ENCODE data around the gene CMYA5.

CMYA5 gene

DNA sequence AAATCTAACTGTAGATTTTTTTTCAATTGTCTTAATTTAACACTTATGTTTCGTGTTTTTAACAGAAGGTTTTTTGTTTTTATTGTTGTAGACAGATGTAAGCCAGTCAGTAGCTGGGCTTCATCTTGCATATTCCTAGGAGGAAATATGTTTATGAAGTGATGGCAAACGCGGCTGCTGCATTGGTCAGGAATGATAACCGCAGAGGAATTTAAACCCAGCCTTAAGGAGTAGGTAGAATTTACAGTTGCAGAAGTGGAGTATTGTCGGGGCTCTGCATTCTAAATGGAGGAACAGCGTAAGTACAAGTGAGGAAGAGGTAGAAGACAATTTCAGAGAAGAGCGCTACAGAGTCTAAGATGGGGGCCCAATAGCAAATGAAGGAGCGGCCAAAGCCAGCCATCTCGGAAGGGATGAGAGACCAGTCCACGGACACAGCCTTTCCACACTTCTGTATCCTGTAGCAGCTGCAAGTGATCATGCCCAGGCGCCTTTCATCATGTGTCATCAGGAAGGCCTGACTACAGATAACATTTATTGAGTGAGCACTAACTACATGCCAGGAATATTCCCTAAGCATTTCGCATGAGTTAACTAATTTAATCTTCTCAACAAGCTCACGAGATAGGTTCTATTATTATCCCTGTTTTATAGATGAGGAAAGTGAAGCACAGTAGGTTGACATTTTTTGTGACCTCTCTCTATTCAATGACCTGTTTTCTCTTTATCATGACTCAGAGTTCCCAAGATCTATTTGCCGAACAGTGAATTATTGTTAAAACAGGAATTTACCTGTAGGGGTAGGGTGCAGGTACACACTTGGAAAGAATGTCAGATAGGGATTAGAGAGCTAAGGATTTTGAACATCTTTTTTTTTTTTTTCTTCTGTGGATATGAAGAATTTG, 38.1 kb downstream of the CMYA5 start:
- TF ChIP-seq ZNF274 (IDR thresholded peaks at IDR 0.05; ENCODE audit: low read depth, low read length), result no peak
- H3K4me3 ChIP-seq (ENCODE audit: low read length), result no peak overlapping the region

DNA sequence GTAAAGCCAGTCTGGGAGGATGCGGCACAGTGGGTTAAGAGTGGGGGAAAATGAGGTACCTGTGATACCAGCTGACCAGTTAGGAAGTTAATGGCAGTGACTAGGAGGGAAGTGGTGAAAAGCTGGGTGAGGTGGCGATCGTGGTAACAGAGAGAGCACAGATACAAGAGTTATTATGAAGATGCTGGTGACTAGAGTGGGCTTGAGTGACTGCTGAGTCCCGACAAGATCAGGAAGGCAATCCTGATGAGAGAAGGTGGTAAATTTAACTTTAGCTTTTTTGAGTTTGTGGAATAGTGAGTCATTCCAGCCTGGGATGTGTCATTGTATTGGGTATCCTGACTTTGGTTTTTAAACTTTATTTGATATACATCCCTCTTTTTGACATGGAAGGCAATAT, 38.8 kb downstream of the CMYA5 start:
- H3K4me3 ChIP-seq (ENCODE audit: low read length), result no peak overlapping the region
- no peak for TF ChIP-seq ZNF274 (IDR thresholded peaks at IDR 0.05; ENCODE audit: low read depth, low read length)

DNA sequence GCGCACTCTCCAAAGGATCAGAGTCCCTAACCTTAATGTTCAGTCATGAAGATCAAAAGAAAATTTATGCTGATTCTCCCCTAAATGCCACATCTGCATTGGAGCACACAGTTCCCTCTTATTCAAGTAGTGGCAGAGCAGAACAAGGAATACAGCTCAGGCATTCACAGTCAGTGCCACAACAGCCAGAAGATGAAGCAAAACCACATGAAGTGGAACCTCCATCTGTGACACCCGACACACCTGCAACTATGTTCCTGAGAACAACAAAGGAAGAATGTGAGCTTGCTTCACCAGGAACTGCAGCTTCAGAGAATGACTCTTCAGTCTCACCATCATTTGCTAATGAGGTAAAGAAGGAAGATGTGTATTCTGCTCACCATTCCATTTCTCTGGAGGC, 40.0 kb downstream of the CMYA5 start:
- H3K4me3 ChIP-seq (ENCODE audit: low read length), result no peak overlapping the region
- no peak for TF ChIP-seq ZNF274 (IDR thresholded peaks at IDR 0.05; ENCODE audit: low read depth, low read length)

DNA sequence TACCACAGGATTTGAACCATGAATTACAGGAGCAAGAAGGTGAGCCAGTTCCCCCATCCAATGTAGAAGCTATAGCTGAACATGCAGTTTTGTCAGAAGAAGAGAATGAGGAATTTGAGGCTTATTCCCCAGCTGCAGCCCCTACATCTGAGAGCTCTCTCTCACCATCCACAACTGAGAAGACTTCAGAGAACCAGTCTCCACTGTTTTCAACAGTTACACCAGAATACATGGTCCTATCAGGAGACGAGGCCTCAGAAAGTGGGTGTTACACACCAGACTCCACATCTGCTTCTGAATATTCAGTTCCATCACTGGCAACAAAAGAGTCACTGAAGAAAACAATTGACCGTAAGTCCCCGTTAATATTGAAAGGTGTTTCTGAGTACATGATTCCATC, 40.9 kb downstream of the CMYA5 start:
- no peak for TF ChIP-seq ZNF274 (IDR thresholded peaks at IDR 0.05; ENCODE audit: low read depth, low read length)
- no peak overlapping the region for H3K4me3 ChIP-seq (ENCODE audit: low read length)

DNA sequence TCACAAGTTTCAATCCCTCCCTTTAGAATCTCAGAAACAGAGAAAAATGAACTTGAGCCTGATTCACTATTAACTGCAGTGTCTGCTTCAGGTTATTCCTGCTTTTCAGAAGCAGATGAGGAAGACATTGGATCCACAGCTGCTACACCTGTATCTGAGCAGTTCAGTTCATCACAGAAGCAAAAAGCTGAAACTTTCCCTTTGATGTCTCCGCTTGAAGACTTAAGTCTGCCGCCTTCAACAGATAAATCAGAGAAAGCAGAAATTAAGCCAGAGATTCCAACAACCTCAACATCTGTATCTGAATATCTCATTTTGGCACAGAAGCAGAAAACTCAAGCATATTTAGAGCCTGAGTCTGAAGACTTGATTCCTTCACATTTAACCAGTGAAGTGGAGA, 42.1 kb downstream of the CMYA5 start:
- no peak overlapping the region for H3K4me3 ChIP-seq (ENCODE audit: low read length)
- no peak for TF ChIP-seq ZNF274 (IDR thresholded peaks at IDR 0.05; ENCODE audit: low read depth, low read length)

DNA sequence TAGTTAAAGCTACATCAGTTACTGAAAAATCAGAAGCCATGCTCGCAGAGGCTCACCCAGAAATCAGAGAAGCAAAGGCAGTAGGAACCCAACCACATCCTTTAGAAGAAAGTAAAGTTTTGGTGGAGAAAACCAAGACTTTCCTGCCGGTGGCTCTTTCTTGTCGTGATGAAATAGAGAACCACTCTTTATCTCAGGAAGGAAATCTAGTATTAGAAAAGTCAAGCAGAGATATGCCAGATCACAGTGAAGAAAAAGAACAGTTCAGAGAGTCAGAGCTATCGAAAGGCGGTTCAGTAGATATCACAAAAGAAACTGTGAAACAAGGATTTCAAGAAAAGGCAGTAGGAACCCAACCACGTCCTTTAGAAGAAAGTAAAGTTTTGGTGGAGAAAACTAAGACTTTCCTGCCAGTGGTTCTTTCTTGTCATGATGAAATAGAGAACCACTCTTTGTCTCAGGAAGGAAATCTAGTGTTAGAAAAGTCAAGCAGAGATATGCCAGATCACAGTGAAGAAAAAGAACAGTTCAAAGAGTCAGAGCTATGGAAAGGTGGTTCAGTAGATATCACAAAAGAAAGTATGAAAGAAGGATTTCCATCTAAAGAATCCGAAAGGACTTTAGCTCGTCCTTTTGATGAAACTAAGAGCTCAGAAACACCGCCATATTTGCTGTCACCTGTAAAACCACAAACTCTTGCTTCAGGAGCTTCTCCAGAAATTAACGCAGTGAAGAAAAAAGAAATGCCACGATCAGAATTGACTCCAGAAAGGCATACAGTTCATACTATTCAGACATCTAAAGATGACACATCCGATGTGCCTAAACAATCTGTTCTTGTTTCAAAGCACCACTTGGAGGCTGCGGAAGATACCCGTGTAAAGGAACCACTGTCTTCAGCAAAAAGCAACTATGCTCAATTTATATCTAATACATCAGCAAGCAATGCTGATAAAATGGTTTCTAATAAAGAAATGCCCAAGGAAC, 47.2 kb downstream of the CMYA5 start:
- H3K4me3 ChIP-seq (ENCODE audit: low read length), result no peak overlapping the region
- TF ChIP-seq ZNF274 (IDR thresholded peaks at IDR 0.05; ENCODE audit: low read depth, low read length), result no peak

DNA sequence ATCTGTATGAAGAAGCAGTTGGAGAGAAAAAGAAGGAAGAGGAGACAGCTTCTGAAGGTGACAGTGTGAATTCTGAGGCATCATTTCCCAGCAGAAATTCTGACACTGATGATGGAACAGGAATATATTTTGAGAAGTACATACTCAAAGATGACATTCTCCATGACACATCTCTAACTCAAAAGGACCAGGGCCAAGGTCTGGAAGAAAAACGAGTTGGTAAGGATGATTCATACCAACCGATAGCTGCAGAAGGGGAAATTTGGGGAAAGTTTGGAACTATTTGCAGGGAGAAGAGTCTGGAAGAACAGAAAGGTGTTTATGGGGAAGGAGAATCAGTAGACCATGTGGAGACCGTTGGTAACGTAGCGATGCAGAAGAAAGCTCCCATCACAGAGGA, 48.7 kb downstream of the CMYA5 start:
- TF ChIP-seq ZNF274 (IDR thresholded peaks at IDR 0.05; ENCODE audit: low read depth, low read length), result no peak
- H3K4me3 ChIP-seq (ENCODE audit: low read length), result no peak overlapping the region

DNA sequence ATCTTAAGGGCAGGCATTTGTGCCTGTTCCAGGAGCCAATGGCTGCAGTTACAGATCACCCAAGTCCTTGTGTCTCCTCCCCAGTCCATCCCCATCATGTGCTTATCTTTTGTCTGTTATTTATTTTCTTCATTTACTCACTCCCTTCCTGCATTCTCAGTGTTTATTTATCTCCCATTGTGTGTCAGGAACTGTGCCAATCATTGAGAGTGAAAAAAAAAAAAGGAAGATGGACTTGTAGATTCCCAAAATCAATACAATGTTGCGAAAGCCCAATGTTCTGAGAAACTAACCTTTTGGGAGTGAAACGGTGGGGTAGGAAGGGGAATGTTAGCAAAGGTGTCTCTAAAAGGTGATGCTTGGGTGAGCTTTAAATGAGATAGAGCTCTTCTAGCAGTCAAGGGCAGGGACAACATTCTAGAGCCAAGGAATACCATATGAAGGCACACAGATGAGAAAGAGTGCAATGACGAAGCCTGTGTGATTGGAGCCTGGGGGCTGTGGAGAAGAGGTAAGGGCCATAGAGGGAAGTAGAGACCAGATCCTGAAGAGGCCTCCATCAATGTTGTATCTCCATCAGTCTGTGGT, 53.0 kb downstream of the CMYA5 start:
- no peak for TF ChIP-seq ZNF274 (IDR thresholded peaks at IDR 0.05; ENCODE audit: low read depth, low read length)
- H3K4me3 ChIP-seq (ENCODE audit: low read length), result no peak overlapping the region

DNA sequence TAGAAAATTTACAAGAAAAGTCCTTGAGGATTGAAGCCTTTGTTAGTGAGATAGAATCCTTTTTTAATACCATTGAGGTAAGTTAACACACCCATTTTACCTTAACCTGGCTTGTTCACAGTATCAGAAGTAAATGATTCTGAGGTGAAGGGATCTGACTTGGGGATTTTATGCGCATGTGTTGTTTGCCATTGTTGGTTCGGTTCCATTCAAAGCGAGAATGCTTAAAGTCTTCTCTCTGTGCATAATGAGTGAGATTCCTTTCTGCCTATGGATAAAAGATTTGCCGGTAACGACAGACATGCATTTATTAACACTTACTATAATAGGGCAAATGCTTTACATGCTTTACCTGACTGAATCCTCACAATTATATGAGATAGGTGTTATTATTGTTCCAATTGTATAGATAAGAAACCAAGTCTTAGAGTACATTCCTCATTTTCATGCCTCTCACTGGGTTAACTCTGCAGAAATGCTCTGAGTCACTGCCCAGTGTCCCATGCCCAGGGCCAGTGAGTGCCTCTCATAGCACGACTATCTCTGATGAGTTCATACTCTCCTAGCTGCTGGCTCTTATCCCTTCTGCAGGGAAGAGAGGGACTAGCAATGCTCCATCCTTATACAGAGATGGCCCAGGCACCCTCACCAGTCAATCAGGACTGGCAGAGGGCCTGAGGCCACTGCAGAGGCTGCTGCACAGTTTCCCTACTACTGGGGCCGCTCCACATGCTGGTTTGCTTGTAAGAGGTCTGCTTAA, 54.4 kb downstream of the CMYA5 start:
- TF ChIP-seq ZNF274 (IDR thresholded peaks at IDR 0.05; ENCODE audit: low read depth, low read length), result no peak
- H3K4me3 ChIP-seq (ENCODE audit: low read length), result no peak overlapping the region

DNA sequence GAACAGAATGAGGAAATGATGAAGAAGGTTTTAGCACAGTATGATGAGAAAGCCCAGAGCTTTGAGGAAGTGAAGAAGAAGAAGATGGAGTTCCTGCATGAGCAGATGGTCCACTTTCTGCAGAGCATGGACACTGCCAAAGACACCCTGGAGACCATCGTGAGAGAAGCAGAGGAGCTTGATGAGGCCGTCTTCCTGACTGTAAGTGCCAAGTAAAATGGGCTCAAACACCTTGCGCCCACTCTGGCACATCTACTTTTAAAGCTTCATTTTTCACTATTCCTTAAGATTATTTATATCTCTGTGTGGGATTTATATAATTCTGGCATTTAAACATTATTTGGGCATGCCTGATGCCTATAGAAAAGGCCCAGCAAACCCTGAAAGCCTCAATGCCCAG, 55.6 kb downstream of the CMYA5 start:
- TF ChIP-seq ZNF274 (IDR thresholded peaks at IDR 0.05; ENCODE audit: low read depth, low read length), result no peak
- no peak overlapping the region for H3K4me3 ChIP-seq (ENCODE audit: low read length)

DNA sequence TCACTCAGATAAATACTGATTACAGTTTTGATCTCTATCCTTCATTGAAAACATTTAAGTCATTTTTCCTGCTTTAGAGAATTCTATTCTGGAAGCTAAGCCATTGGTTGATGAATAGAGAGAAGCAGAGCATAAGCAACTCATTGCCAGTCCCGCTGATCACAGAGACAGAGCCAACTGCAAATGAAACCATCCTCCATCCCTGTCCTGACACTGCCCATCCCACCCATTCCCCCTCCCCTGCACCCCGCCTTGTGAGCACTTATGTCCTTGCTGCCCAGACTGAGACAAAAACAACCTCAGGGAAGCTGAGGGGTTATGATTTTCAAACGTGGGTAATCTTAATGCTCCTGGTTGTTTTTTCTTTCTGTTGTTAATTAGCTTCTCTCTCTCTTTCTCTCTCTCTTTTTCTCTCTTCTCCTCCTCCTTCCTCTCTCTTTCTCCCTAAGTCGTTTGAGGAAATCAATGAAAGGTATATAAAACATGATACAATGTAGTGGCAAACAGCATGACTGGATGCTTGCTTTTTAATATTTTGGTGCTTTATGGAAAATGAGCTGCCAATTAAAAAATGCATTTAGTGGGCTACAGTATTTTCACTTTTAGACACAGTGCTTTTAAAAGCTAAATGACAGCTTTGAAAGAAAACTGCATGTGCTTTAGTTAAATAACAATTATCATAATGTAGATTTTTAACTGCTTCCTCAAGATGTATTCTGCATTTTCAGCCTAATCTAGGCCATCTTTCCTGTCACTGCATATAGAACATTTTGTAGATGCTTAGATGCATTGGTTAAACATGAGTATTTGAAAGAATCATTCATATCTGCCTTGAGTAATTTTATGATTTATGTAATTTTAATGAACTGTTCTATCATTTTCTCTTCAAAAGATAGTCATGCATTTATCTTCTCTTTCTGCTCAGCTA, 57.3 kb downstream of the CMYA5 start:
- no peak overlapping the region for H3K4me3 ChIP-seq (ENCODE audit: low read length)
- TF ChIP-seq ZNF274 (IDR thresholded peaks at IDR 0.05; ENCODE audit: low read depth, low read length), result no peak

DNA sequence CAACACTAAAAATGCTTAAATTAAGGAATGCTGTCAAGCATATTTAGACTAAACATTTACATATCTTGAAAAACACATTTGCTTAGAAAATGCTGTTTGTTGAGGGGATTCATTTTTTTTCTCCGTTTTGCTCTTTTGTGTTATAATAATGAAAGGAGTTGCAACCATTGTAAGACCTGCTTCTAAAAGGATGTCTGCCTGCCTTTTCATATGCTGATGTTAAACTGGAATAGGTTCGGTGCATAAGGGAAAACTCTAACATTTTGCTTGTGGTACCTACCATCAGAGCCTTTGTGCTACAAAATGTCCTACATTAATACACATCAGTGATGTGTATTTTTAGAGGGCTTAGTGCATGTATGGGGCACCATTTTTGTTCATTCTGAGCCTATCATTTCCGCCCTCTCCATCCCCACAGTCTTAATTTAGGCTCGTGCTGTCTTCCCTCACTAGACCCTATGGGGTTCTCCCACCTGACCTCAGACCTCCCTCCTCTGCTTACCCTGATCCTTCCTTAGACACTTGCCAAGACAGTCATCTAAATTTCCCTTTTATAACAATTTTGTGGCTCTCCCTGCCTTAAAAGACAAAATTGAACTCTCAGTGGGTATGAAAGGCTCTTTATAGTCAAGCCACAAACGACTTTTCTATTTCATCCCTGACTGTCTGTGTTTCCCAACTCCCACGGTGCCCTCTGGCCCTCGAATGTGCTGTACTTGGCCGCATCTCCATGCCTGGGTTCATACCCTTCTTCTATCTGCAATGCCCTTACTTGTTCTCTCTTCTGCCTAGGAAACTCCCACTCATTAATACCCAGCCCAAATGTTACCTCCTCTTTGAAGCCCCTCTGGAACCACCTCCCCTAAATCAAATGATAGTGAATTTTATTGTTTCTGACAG, 61.2 kb downstream of the CMYA5 start:
- H3K4me3 ChIP-seq (ENCODE audit: low read length), result no peak overlapping the region
- no peak for TF ChIP-seq ZNF274 (IDR thresholded peaks at IDR 0.05; ENCODE audit: low read depth, low read length)
